Stimulated activated CD4-positive, alpha-beta T cell treated with anti-CD3 and anti-CD28 coated beads, Interleukin-12 subunit alpha, Interleukin-12 subunit beta, amount 100 ng/mL, for 48 hours (primary cell): Measurements from ENCODE around the gene C1orf226.

Experiments
- DNase-seq, 3 donors: peaks; one replicate each; pipeline ENCODE4 v3.0.0-alpha.2; 2020; ENCODE audit warnings: low read depth in 2 of 3, low spot score in 1 of 3

The C1orf226 gene

GRCh38 chr1:162384116-162384515, 2.6 kb downstream of the C1orf226 start:
- no peak for DNase-seq

- no peak for DNase-seq
Observed at GRCh38 chr1:162384601-162385279, 3.2 kb downstream of the C1orf226 start.

- DNase-seq: no peak
Observed at GRCh38 chr1:162385280-162385623, 3.7 kb downstream of the C1orf226 start.

GRCh38 chr1:162385702-162386101, 4.2 kb downstream of the C1orf226 start:
- DNase-seq: no peak

GRCh38 chr1:162386292-162387225, 5.0 kb downstream of the C1orf226 start:
- no peak for DNase-seq

GRCh38 chr1:162387226-162388082, 5.9 kb downstream of the C1orf226 start:
- no peak for DNase-seq

GRCh38 chr1:162388083-162388594, 6.6 kb downstream of the C1orf226 start:
- DNase-seq: no peak

GRCh38 chr1:162388615-162389014, 7.1 kb downstream of the C1orf226 start:
- DNase-seq: no peak

- no peak for DNase-seq
Observed at GRCh38 chr1:162389021-162389818, 7.7 kb downstream of the C1orf226 start.

- no peak for DNase-seq
Observed at GRCh38 chr1:162389971-162390370, 8.4 kb downstream of the C1orf226 start.

GRCh38 chr1:162390396-162391185, 9.1 kb downstream of the C1orf226 start:
- no peak for DNase-seq

GRCh38 chr1:162391790-162392563, 10.4 kb downstream of the C1orf226 start:
- peak in 1 of 3 donors; percentile 14 for DNase-seq

- no peak for DNase-seq
Observed at GRCh38 chr1:162396201-162396906, 14.8 kb downstream of the C1orf226 start.

- DNase-seq: no peak
Observed at GRCh38 chr1:162397039-162397448, 15.5 kb downstream of the C1orf226 start.

- DNase-seq: no peak
Observed at GRCh38 chr1:162397943-162398560, 16.5 kb downstream of the C1orf226 start.

GRCh38 chr1:162398999-162399580, 17.6 kb downstream of the C1orf226 start:
- no peak for DNase-seq

GRCh38 chr1:162400790-162401355, 19.3 kb downstream of the C1orf226 start:
- no peak for DNase-seq
